GM23338 (cell line): ENCODE results near the gene APOL4. TPM values are rescaled to one million over a fixed set of nuclear protein-coding genes. Genes with fewer than 3 reads are reported as not detected.

Source experiments
- ATAC-seq: fragments of 200-7000 bp; cut with Tn5 transposase; 3 replicates; pipeline ENCODE4 v1.9.1; 2020
- DNase-seq: peaks from one replicate; pipeline ENCODE4 v3.0.0-alpha.2; 2015; ENCODE audit warnings: low spot score
- H2AFZ ChIP-seq: fragments of 200-600 bp; sonication (generic); 2 replicates; pipeline ENCODE4 v1.8.0; 2016; ENCODE audit warnings: antibody characterized with exemption, mild to moderate bottlenecking, moderate library complexity
- H3F3A ChIP-seq: fragments of 200-600 bp; sonication (generic); replicated peaks from 2 replicates; pipeline ENCODE4 v1.8.0; 2017; ENCODE audit warnings: antibody characterized with exemption, mixed run types, low read depth
- H3K27ac ChIP-seq: fragments of 200-600 bp; sonication (generic); 2 replicates; pipeline ENCODE4 v1.6.1; 2016; ENCODE audit warnings: low read depth
- H3K27me3 ChIP-seq: fragments of 200-600 bp; sonication (generic); 2 replicates; pipeline ENCODE4 v1.8.0; 2016; ENCODE audit warnings: mild to moderate bottlenecking, mixed run types, moderate library complexity; ENCODE audit not compliant: insufficient read depth
- H3K36me3 ChIP-seq: fragments of 200-600 bp; sonication (generic); 2 replicates; pipeline ENCODE4 v1.8.0; 2016; ENCODE audit warnings: mild to moderate bottlenecking; ENCODE audit not compliant: insufficient read depth
- H3K4me1 ChIP-seq: fragments of 200-600 bp; sonication (generic); 2 replicates; pipeline ENCODE4 v1.8.0; 2016; ENCODE audit warnings: mild to moderate bottlenecking, moderate library complexity; ENCODE audit not compliant: insufficient read depth
- H3K4me2 ChIP-seq: fragments of 200-600 bp; sonication (generic); 2 replicates; pipeline ENCODE4 v1.7.1; 2017; ENCODE audit warnings: mixed run types
- H3K4me3 ChIP-seq: fragments of 200-600 bp; sonication (generic); 2 replicates; pipeline ENCODE4 v1.6.1; 2016; ENCODE audit warnings: mixed run types
- H3K79me2 ChIP-seq: fragments of 200-600 bp; sonication (generic); replicated peaks from 2 replicates; pipeline ENCODE4 v1.8.0; 2017; ENCODE audit warnings: mild to moderate bottlenecking; ENCODE audit not compliant: insufficient read depth
- H3K9me2 ChIP-seq: fragments of 200-600 bp; sonication (generic); 2 replicates; pipeline ENCODE4 v1.8.0; 2017; ENCODE audit not compliant: insufficient read depth
- H4K20me1 ChIP-seq: fragments of 200-600 bp; sonication (generic); replicated peaks from 2 replicates; pipeline ENCODE4 v1.8.0; 2017; ENCODE audit warnings: mild to moderate bottlenecking; ENCODE audit not compliant: insufficient read depth
- H3K27ac Mint-ChIP-seq: 2 replicates; pipeline ENCODE4 v1.8.0; 2020; ENCODE audit warnings: inconsistent platforms, mild to moderate bottlenecking, moderate library complexity, mixed read lengths
- H3K27me3 Mint-ChIP-seq: 3 replicates; pipeline ENCODE4 v1.8.0; 2022; ENCODE audit warnings: low read depth, mild to moderate bottlenecking, moderate library complexity, mixed read lengths, inconsistent platforms; ENCODE audit not compliant: insufficient read depth, poor library complexity
- H3K36me3 Mint-ChIP-seq: 3 replicates; pipeline ENCODE4 v1.8.0; 2021; ENCODE audit warnings: low read depth, mild to moderate bottlenecking, inconsistent platforms, moderate library complexity, mixed read lengths
- H3K4me1 Mint-ChIP-seq: 3 replicates; pipeline ENCODE4 v1.8.0; 2020; ENCODE audit warnings: mild to moderate bottlenecking, inconsistent platforms, mixed read lengths
- H3K4me3 Mint-ChIP-seq: 3 replicates; pipeline ENCODE4 v1.8.0; 2021; ENCODE audit warnings: moderate library complexity, mild to moderate bottlenecking, inconsistent platforms, mixed read lengths
- H3K9me3 Mint-ChIP-seq: 3 replicates; pipeline ENCODE4 v1.8.0; 2020; ENCODE audit warnings: moderate library complexity, mild to moderate bottlenecking, inconsistent platforms, mixed read lengths
- CREB1 ChIP-seq: fragments of 250-450 bp; sonication (Bioruptor Pico); IDR thresholded peaks from 2 replicates; pipeline ENCODE4 v1.5.0; 2020; ENCODE audit warnings: low read depth, mild to moderate bottlenecking, moderate library complexity
- EZH2 ChIP-seq: fragments of 200-600 bp; sonication (generic); IDR thresholded peaks from one replicate; pipeline ENCODE4 v1.8.0; 2017; ENCODE audit warnings: antibody characterized with exemption, mild to moderate bottlenecking, low read depth; ENCODE audit not compliant: unreplicated experiment
- EZH2phosphoT487 ChIP-seq: fragments of 200-600 bp; sonication (generic); IDR thresholded peaks from one replicate; pipeline ENCODE4 v1.8.1; 2018; ENCODE audit warnings: antibody characterized with exemption; ENCODE audit not compliant: unreplicated experiment
- JUNB ChIP-seq: IDR thresholded peaks from one replicate; pipeline ENCODE4 v1.6.1; 2016; ENCODE audit warnings: antibody characterized with exemption; ENCODE audit not compliant: unreplicated experiment
- NANOG ChIP-seq: IDR thresholded peaks from 2 replicates; pipeline ENCODE4 v1.6.1; 2016; ENCODE audit warnings: antibody characterized with exemption, borderline replicate concordance
- POLR2AphosphoS5 ChIP-seq: IDR thresholded peaks from 2 replicates; pipeline ENCODE4 v1.6.1; 2016; ENCODE audit warnings: antibody characterized with exemption, low read depth
- STAT1 ChIP-seq: IDR thresholded peaks from one replicate; pipeline ENCODE4 v1.6.1; 2016; ENCODE audit warnings: antibody characterized with exemption; ENCODE audit not compliant: unreplicated experiment
- ZNF114 ChIP-seq: fragments of 250-450 bp; sonication (Bioruptor Pico); IDR thresholded peaks from 2 replicates; pipeline ENCODE4 v1.5.0; 2020; ENCODE audit warnings: mild to moderate bottlenecking, moderate library complexity
- ZNF331 ChIP-seq: fragments of 250-450 bp; sonication (Bioruptor Pico); IDR thresholded peaks from 2 replicates; pipeline ENCODE4 v1.5.0; 2020; ENCODE audit warnings: low read depth, mild to moderate bottlenecking, moderate library complexity
- polyA plus RNA-seq: library from polyadenylated mRNA; unstranded; fragments of >200 nt; fragmentation: Nextera tagmentation; extraction: Ambion mirVana; gene quantifications from 2 replicates; pipeline ENCODE4 v1.2.1, GENCODE V29; 2016
- total RNA-seq: library from RNA; depleted of rRNA; stranded (reverse); fragments of >200 nt; shearing (Covaris generic); gene quantifications from 2 replicates; pipeline ENCODE4 v1.2.3, GENCODE V29; 2014
- TF ChIP-seq, protein P1 (sequence below), 2 experiments: fragments of 200-600 bp in 1 of 2; sonication (generic) in 1 of 2; conservative IDR thresholded peaks; 2 replicates each; pipeline versions ENCODE4 v1.5.1 to v1.6.1; 2016 to 2017; ENCODE audit warnings: antibody characterized with exemption in 2 of 2, low read depth in 2 of 2, mild to moderate bottlenecking in 2 of 2, moderate library complexity in 1 of 2
- TF ChIP-seq, protein P2 (sequence below): fragments of 250-450 bp; sonication (Bioruptor Pico); IDR thresholded peaks from 2 replicates; pipeline ENCODE4 v1.5.0; 2020; ENCODE audit warnings: mild to moderate bottlenecking, moderate library complexity
- TF ChIP-seq, protein P3 (sequence below): IDR thresholded peaks from 2 replicates; pipeline ENCODE4 v1.6.1; 2016; ENCODE audit warnings: antibody characterized with exemption
- TF ChIP-seq, protein P4 (sequence below): IDR thresholded peaks from one replicate; pipeline ENCODE4 v1.6.1; 2018; ENCODE audit warnings: antibody characterized with exemption; ENCODE audit not compliant: unreplicated experiment

Gene APOL4
- total and polyA plus RNA-seq, 2 experiments from 2014 or later = not detected

DNA sequence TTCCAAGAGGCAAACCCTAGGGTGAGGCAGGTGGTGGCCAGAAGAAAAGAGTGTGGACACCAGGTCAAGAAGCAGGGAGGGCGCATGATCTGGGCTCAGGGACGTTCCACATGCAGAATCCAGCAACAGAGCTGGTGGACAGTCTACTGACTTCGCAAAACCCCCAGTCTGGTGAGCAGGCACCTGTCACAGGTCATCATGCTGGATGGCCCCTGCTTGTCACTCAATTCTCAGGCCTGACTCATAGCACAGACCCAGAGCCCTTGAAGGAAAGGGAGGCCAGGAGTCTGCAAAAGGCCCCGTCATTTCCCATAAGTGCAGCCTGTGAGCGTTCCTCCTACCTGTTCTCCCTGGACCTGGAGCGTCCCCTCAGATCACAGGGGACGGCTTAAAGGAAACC, 18.2 kb downstream of the APOL4 start:
- Histone ChIP-seq H3K4me2 (no peak overlapping the region), H3F3A (no peaks in the 10 kb centered on the region), H2AFZ (no peak overlapping the region), H3K27ac (no peak overlapping the region), H3K4me1 (no peaks in the 10 kb centered on the region), H3K36me3 (no peaks in the 10 kb centered on the region), H3K79me2 (no peaks in the 10 kb centered on the region), H4K20me1 (no peaks in the 10 kb centered on the region), H3K9me2 (no peaks in the 10 kb centered on the region), H3K4me3 (no peak overlapping the region), H3K27me3 (no peaks in the 10 kb centered on the region)
- Mint-ChIP-seq H3K4me3 (no peak overlapping the region), H3K9me3 (no peaks in the 10 kb centered on the region), H3K27ac (no peak overlapping the region), H3K27me3 (no peaks in the 10 kb centered on the region), H3K4me1 (peaks cover 26% of the 10 kb centered on the region), H3K36me3 (no peaks in the 10 kb centered on the region)
- no peak for DNase-seq
- ATAC-seq = no peak
- TF ChIP-seq POLR2AphosphoS5 = no peak
- TF ChIP-seq, protein P1, sequence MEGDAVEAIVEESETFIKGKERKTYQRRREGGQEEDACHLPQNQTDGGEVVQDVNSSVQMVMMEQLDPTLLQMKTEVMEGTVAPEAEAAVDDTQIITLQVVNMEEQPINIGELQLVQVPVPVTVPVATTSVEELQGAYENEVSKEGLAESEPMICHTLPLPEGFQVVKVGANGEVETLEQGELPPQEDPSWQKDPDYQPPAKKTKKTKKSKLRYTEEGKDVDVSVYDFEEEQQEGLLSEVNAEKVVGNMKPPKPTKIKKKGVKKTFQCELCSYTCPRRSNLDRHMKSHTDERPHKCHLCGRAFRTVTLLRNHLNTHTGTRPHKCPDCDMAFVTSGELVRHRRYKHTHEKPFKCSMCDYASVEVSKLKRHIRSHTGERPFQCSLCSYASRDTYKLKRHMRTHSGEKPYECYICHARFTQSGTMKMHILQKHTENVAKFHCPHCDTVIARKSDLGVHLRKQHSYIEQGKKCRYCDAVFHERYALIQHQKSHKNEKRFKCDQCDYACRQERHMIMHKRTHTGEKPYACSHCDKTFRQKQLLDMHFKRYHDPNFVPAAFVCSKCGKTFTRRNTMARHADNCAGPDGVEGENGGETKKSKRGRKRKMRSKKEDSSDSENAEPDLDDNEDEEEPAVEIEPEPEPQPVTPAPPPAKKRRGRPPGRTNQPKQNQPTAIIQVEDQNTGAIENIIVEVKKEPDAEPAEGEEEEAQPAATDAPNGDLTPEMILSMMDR (conservative IDR thresholded peaks at IDR 0.05; ENCODE audit: low read depth in 2 of 2) = no peak
- TF ChIP-seq JUNB = no peak
- TF ChIP-seq, protein P2, sequence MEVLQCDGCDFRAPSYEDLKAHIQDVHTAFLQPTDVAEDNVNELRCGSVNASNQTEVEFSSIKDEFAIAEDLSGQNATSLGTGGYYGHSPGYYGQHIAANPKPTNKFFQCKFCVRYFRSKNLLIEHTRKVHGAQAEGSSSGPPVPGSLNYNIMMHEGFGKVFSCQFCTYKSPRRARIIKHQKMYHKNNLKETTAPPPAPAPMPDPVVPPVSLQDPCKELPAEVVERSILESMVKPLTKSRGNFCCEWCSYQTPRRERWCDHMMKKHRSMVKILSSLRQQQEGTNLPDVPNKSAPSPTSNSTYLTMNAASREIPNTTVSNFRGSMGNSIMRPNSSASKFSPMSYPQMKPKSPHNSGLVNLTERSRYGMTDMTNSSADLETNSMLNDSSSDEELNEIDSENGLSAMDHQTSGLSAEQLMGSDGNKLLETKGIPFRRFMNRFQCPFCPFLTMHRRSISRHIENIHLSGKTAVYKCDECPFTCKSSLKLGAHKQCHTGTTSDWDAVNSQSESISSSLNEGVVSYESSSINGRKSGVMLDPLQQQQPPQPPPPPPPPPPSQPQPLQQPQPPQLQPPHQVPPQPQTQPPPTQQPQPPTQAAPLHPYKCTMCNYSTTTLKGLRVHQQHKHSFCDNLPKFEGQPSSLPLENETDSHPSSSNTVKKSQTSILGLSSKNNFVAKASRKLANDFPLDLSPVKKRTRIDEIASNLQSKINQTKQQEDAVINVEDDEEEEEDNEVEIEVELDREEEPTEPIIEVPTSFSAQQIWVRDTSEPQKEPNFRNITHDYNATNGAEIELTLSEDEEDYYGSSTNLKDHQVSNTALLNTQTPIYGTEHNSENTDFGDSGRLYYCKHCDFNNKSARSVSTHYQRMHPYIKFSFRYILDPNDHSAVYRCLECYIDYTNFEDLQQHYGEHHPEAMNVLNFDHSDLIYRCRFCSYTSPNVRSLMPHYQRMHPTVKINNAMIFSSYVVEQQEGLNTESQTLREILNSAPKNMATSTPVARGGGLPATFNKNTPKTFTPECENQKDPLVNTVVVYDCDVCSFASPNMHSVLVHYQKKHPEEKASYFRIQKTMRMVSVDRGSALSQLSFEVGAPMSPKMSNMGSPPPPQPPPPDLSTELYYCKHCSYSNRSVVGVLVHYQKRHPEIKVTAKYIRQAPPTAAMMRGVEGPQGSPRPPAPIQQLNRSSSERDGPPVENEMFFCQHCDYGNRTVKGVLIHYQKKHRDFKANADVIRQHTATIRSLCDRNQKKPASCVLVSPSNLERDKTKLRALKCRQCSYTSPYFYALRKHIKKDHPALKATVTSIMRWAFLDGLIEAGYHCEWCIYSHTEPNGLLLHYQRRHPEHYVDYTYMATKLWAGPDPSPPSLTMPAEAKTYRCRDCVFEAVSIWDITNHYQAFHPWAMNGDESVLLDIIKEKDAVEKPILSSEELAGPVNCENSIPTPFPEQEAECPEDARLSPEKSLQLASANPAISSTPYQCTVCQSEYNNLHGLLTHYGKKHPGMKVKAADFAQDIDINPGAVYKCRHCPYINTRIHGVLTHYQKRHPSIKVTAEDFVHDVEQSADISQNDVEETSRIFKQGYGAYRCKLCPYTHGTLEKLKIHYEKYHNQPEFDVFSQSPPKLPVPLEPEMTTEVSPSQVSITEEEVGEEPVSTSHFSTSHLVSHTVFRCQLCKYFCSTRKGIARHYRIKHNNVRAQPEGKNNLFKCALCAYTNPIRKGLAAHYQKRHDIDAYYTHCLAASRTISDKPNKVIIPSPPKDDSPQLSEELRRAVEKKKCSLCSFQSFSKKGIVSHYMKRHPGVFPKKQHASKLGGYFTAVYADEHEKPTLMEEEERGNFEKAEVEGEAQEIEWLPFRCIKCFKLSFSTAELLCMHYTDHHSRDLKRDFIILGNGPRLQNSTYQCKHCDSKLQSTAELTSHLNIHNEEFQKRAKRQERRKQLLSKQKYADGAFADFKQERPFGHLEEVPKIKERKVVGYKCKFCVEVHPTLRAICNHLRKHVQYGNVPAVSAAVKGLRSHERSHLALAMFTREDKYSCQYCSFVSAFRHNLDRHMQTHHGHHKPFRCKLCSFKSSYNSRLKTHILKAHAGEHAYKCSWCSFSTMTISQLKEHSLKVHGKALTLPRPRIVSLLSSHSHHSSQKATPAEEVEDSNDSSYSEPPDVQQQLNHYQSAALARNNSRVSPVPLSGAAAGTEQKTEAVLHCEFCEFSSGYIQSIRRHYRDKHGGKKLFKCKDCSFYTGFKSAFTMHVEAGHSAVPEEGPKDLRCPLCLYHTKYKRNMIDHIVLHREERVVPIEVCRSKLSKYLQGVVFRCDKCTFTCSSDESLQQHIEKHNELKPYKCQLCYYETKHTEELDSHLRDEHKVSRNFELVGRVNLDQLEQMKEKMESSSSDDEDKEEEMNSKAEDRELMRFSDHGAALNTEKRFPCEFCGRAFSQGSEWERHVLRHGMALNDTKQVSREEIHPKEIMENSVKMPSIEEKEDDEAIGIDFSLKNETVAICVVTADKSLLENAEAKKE = no peak
- no peak for TF ChIP-seq ZNF331 (CRISPR knock-in tag)
- no peak for TF ChIP-seq EZH2
- no peak for TF ChIP-seq NANOG
- TF ChIP-seq, protein P3, sequence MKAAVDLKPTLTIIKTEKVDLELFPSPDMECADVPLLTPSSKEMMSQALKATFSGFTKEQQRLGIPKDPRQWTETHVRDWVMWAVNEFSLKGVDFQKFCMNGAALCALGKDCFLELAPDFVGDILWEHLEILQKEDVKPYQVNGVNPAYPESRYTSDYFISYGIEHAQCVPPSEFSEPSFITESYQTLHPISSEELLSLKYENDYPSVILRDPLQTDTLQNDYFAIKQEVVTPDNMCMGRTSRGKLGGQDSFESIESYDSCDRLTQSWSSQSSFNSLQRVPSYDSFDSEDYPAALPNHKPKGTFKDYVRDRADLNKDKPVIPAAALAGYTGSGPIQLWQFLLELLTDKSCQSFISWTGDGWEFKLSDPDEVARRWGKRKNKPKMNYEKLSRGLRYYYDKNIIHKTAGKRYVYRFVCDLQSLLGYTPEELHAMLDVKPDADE = no peak
- no peak for TF ChIP-seq EZH2phosphoT487
- TF ChIP-seq, protein P4, sequence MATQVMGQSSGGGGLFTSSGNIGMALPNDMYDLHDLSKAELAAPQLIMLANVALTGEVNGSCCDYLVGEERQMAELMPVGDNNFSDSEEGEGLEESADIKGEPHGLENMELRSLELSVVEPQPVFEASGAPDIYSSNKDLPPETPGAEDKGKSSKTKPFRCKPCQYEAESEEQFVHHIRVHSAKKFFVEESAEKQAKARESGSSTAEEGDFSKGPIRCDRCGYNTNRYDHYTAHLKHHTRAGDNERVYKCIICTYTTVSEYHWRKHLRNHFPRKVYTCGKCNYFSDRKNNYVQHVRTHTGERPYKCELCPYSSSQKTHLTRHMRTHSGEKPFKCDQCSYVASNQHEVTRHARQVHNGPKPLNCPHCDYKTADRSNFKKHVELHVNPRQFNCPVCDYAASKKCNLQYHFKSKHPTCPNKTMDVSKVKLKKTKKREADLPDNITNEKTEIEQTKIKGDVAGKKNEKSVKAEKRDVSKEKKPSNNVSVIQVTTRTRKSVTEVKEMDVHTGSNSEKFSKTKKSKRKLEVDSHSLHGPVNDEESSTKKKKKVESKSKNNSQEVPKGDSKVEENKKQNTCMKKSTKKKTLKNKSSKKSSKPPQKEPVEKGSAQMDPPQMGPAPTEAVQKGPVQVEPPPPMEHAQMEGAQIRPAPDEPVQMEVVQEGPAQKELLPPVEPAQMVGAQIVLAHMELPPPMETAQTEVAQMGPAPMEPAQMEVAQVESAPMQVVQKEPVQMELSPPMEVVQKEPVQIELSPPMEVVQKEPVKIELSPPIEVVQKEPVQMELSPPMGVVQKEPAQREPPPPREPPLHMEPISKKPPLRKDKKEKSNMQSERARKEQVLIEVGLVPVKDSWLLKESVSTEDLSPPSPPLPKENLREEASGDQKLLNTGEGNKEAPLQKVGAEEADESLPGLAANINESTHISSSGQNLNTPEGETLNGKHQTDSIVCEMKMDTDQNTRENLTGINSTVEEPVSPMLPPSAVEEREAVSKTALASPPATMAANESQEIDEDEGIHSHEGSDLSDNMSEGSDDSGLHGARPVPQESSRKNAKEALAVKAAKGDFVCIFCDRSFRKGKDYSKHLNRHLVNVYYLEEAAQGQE = no peak
- no peak for TF ChIP-seq STAT1
- no peak for TF ChIP-seq ZNF114 (CRISPR knock-in tag)
- no peak for TF ChIP-seq CREB1 (CRISPR knock-in tag)
